ENCODE data around the gene RHOH. TPM values are rescaled to one million over a fixed set of nuclear protein-coding genes. Genes with fewer than 3 reads are reported as not detected.

The RHOH gene
- total RNA-seq, 2 donors from 2014 or later = 1.6 to 2.6 TPM

- no peaks in the 10 kb centered on the region for H3K9me3 ChIP-seq
- TF ChIP-seq CTCF (IDR thresholded peaks at IDR 0.05) = no peak
- H3K4me1 ChIP-seq = no peaks in the 10 kb centered on the region
- peak overlapping the region; percentile 8 for H3K4me3 ChIP-seq
- H3K36me3 ChIP-seq = no peaks in the 10 kb centered on the region
- H3K27me3 ChIP-seq = no peaks in the 10 kb centered on the region
- intact Hi-C loops (cut with DNase I) = no loop called here
- DNase-seq = no peak
- H3K27ac ChIP-seq = peak overlapping the region; percentile 60
- H3K9ac ChIP-seq (ENCODE audit: low read depth in 2 of 2, low read length in 2 of 2) = peak overlapping the region in 1 of 2 donors; percentile 56
These were observed 2.4 kb downstream of the RHOH start for GRCh38 chr4:40199179-40199670.

GRCh38 chr4:40199999-40200874 is 3.4 kb downstream of the RHOH start:
- no peaks in the 10 kb centered on the region for H3K4me1 ChIP-seq
- no peaks in the 10 kb centered on the region for H3K36me3 ChIP-seq
- DNase-seq = no peak
- peak overlapping the region; percentile 8 for H3K4me3 ChIP-seq
- no peaks in the 10 kb centered on the region for H3K27me3 ChIP-seq
- H3K9me3 ChIP-seq = no peaks in the 10 kb centered on the region
- H3K27ac ChIP-seq = peak overlapping the region; percentile 60
- peak overlapping the region; percentile 22 to 56 for H3K9ac ChIP-seq (ENCODE audit: low read depth in 2 of 2, low read length in 2 of 2)
- intact Hi-C loops (cut with DNase I) = no loop called here
- TF ChIP-seq CTCF (IDR thresholded peaks at IDR 0.05) = no peak

- H3K27ac ChIP-seq = peak overlapping the region; percentile 60
- H3K36me3 ChIP-seq = no peaks in the 10 kb centered on the region
- no peak for DNase-seq
- H3K4me1 ChIP-seq = no peaks in the 10 kb centered on the region
- H3K9me3 ChIP-seq = no peaks in the 10 kb centered on the region
- TF ChIP-seq CTCF (IDR thresholded peaks at IDR 0.05) = no peak
- H3K4me3 ChIP-seq = no peak overlapping the region
- H3K9ac ChIP-seq (ENCODE audit: low read depth in 2 of 2, low read length in 2 of 2) = peak overlapping the region in 1 of 2 donors; percentile 22
- H3K27me3 ChIP-seq = no peaks in the 10 kb centered on the region
- intact Hi-C loops (cut with DNase I) = no loop called here
These were observed 4.3 kb downstream of the RHOH start for GRCh38 chr4:40200875-40201801.

DNA sequence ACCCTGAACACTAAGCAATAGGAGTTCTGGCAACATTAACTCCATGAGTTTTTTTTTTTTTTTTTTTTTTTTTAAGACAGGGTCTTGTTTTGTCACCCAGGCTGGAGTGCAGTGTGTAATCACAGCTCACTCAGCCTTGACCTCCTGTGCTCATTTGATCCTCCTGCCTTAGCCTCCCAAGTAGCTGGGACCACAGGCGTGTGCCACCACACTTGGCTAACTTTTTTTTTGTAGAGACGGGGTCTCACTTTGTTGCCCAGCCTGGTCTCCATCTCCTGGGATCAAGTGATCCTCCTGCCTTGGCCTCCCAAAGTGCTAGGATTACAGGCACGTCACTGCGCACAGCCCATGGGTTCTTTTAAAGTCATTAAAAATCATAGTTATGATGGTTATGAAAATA is 5.1 kb downstream of the RHOH start:
- H3K27ac ChIP-seq = no peak overlapping the region
- no peaks in the 10 kb centered on the region for H3K36me3 ChIP-seq
- H3K9me3 ChIP-seq = no peaks in the 10 kb centered on the region
- H3K4me3 ChIP-seq = no peak overlapping the region
- H3K9ac ChIP-seq (ENCODE audit: low read depth in 2 of 2, low read length in 2 of 2) = no peak overlapping the region
- H3K4me1 ChIP-seq = no peaks in the 10 kb centered on the region
- DNase-seq = no peak
- no peak for TF ChIP-seq CTCF (IDR thresholded peaks at IDR 0.05)
- intact Hi-C loops (cut with DNase I) = no loop called here
- H3K27me3 ChIP-seq = no peaks in the 10 kb centered on the region

GRCh38 chr4:40202474-40202873 is 5.6 kb downstream of the RHOH start:
- no peaks in the 10 kb centered on the region for H3K36me3 ChIP-seq
- DNase-seq = no peak
- no peaks in the 10 kb centered on the region for H3K9me3 ChIP-seq
- peak overlapping the region; percentile 10 for H3K27ac ChIP-seq
- H3K4me3 ChIP-seq = no peak overlapping the region
- no peaks in the 10 kb centered on the region for H3K27me3 ChIP-seq
- no peak overlapping the region for H3K9ac ChIP-seq (ENCODE audit: low read depth in 2 of 2, low read length in 2 of 2)
- intact Hi-C loops (cut with DNase I) = no loop called here
- H3K4me1 ChIP-seq = no peaks in the 10 kb centered on the region
- TF ChIP-seq CTCF (IDR thresholded peaks at IDR 0.05) = no peak

Measured in colonic mucosa (tissue), 4 donors.